Psoas muscle (tissue), 8 donors: Measurements from ENCODE around the gene ENPP5. TPM values are rescaled to one million over a fixed set of nuclear protein-coding genes. Genes with fewer than 3 reads are reported as not detected.

ENCODE experiments used
- ATAC-seq, 4 donors: fragments of 200-7000 bp; cut with Tn5 transposase; one replicate each; pipeline ENCODE4 v1.9.1; 2020; ENCODE audit warnings: moderate library complexity in 3 of 4, mild to moderate bottlenecking in 2 of 4
- DNase-seq, 2 donors: peaks; one replicate each; pipeline ENCODE4 v3.0.0-alpha.2; 2020
- H3K27ac ChIP-seq: fragments of 200-600 bp; one replicate; pipeline ENCODE4 v1.8.0; 2022
- H3K27me3 ChIP-seq, 3 donors: fragments of 200-600 bp in 1 of 3; one replicate each; pipeline versions ENCODE4 v1.6.1 to v1.8.0; 2013 to 2022; ENCODE audit warnings: low read length in 2 of 3, mild to moderate bottlenecking in 2 of 3, moderate library complexity in 1 of 3; ENCODE audit not compliant: insufficient read depth in 3 of 3
- H3K36me3 ChIP-seq, 2 donors: fragments of 200-600 bp in 1 of 2; one replicate each; pipeline versions ENCODE4 v1.6.1 to v1.8.0; 2013 to 2022; ENCODE audit warnings: low read depth in 1 of 2, mild to moderate bottlenecking in 1 of 2, moderate library complexity in 1 of 2; ENCODE audit not compliant: insufficient read depth in 1 of 2
- H3K4me1 ChIP-seq: fragments of 200-600 bp; one replicate; pipeline ENCODE4 v1.8.0; 2022
- H3K4me3 ChIP-seq: fragments of 200-600 bp; one replicate; pipeline ENCODE4 v1.8.0; 2022; ENCODE audit warnings: mild to moderate bottlenecking
- H3K9me3 ChIP-seq: fragments of 200-600 bp; one replicate; pipeline ENCODE4 v1.8.0; 2022
- CTCF ChIP-seq: fragments of 200-600 bp; IDR thresholded peaks from one replicate; pipeline ENCODE4 v1.8.0; 2022; ENCODE audit warnings: antibody characterized with exemption
- WGBS, 3 donors: extraction: QIAGEN DNeasy Blood & Tissue Kit; methylation state at CpG; one replicate each; pipeline versions ENCODE4 v1.1.6 to v1.1.7; 2013; 5-methylcytosine and 5-hydroxymethylcytosine counted together
- intact Hi-C, 2 donors: fragments of 100-400 bp; cut with DNase I; formaldehyde crosslinking; loops; one replicate each; pipeline versions ENCODE4 v1.11.0 to v1.14.2; 2022
- polyA plus RNA-seq, 3 donors: library from polyadenylated mRNA; stranded (reverse); fragments of 200-250 nt; gene quantifications; one replicate each; pipeline ENCODE4 v1.2.3, GENCODE V29; 2013
- total RNA-seq, 4 donors: library from RNA; stranded (reverse); fragmentation: NEBNext Ultra II Directional in 2 of 4; extraction: Animal tissue kit (Norgen Biotek cat#: 25700) in 2 of 4; gene quantifications; one replicate each; pipeline versions ENCODE4 v1.2.1 to v1.2.4, GENCODE V29; 2021 to 2023
- donor health status: healthy with polysubstance abuse.
- donor health status: DM: no; HTN: no; CAD: no; lungs with moderate emphysema.
- donor health status: Bipolar disorder and iron deficiency.
- donor health status: healthy.
- donor health status: DM: yes; HTN: yes; CAD: no.
- donor health status: DM: no; HTN: no; CAD: no.
- donor health status: DM: no; HTN: no; CAD: no.
- donor health status: DM: yes; HTN: yes; CAD: no.

Gene ENPP5
- total and polyA plus RNA-seq, 7 donors, result 1.8 to 26.8 (median 5.4) TPM

GRCh38 chr6:46208303-46208702 is 37.5 kb upstream of the ENPP5 start:
- no peaks in the 10 kb centered on the region for H3K36me3 ChIP-seq
- no peak for DNase-seq
- ATAC-seq, result no peak
- no peak for TF ChIP-seq CTCF
- no peaks in the 10 kb centered on the region for H3K9me3 ChIP-seq
- intact Hi-C loops, result loop anchor here (5.0 kb wide), 1 partner anchor 116 kb away; no protein-coding TSS in a partner anchor
- no peaks in the 10 kb centered on the region for H3K27me3 ChIP-seq
- peaks cover 4% of the 10 kb centered on the region for H3K4me1 ChIP-seq
- no peak overlapping the region for H3K4me3 ChIP-seq
- no peak overlapping the region for H3K27ac ChIP-seq

GRCh38 chr6:46207174-46207573 is 36.4 kb upstream of the ENPP5 start:
- no peaks in the 10 kb centered on the region for H3K27me3 ChIP-seq
- H3K4me1 ChIP-seq, result peaks cover 7% of the 10 kb centered on the region
- DNase-seq (no peak), ATAC-seq (peak; percentile 49 to 90 (median 72))
- intact Hi-C loops, result loop anchor here (5.0 kb wide), 1 partner anchor 115 kb away; no protein-coding TSS in a partner anchor
- no peak overlapping the region for H3K27ac ChIP-seq
- no peaks in the 10 kb centered on the region for H3K9me3 ChIP-seq
- no peaks in the 10 kb centered on the region for H3K36me3 ChIP-seq
- WGBS, 3 donors, result 62 to 75% (median 68%) methylated on average over 3 of the region's 3 CpGs
- no peak overlapping the region for H3K4me3 ChIP-seq
- peak; percentile 20 for TF ChIP-seq CTCF

- WGBS, 3 donors, result 97 to 98% (median 98%) methylated on average over 29 of the region's 29 CpGs
- no peak for DNase-seq
- intact Hi-C loops, result loop anchor here (5.0 kb wide), 1 partner anchor 113 kb away; no protein-coding TSS in a partner anchor
- Histone ChIP-seq H3K27me3 (no peaks in the 10 kb centered on the region), H3K9me3 (no peaks in the 10 kb centered on the region), H3K4me1 (peaks cover 7% of the 10 kb centered on the region), H3K27ac (no peak overlapping the region), H3K4me3 (no peak overlapping the region), H3K36me3 (no peaks in the 10 kb centered on the region)
- TF ChIP-seq CTCF, result no peak
- ATAC-seq, result no peak
Observed at GRCh38 chr6:46204880-46205650, 34.3 kb upstream of the ENPP5 start.

- peak; percentile 39 to 59 (median 54) for ATAC-seq
- no peak for DNase-seq
- Histone ChIP-seq H3K27me3 (no peaks in the 10 kb centered on the region), H3K4me1 (peaks cover 7% of the 10 kb centered on the region), H3K27ac (no peak overlapping the region), H3K4me3 (no peak overlapping the region), H3K36me3 (no peaks in the 10 kb centered on the region), H3K9me3 (no peaks in the 10 kb centered on the region)
- 30 to 64% (median 53%) methylated on average over 1 to 2 of the region's 2 CpGs for WGBS, 3 donors
- intact Hi-C loops, result no loop called here
- TF ChIP-seq CTCF, result no peak
Observed at GRCh38 chr6:46203391-46204177, 32.8 kb upstream of the ENPP5 start.
